ENCODE results near the gene CFTR. TPM values are rescaled to one million over a fixed set of nuclear protein-coding genes. Genes with fewer than 3 reads are reported as not detected.

CFTR gene
- polyA plus RNA-seq, 2 of the 4 experiments (the other 2 are of a cell fraction) = 0.13 to 0.31 TPM

GRCh38 chr7:117489911-117490310 lies 10.1 kb downstream of the CFTR start:
- Histone ChIP-seq H3K4me1 (peaks cover 22% of the 10 kb centered on the region; the same call in 2 of the 3 replicates), H3K27ac (no peak overlapping the region), H3K4me3 (no peak overlapping the region), H3K4me2 (peak overlapping the region; percentile 7; the same call in 2 of the 3 replicates), H3K9me3 (no peaks in the 10 kb centered on the region)
- ChIA-PET POLR2A (no interaction called here), CTCF (interaction anchor here (1.3 kb wide), 1 partner anchor 31 kb away, joined by 3 read pairs; no protein-coding TSS in a partner anchor)
- 6% methylated on average over 1 of the region's 1 CpG for WGBS (ENCODE audit: missing lambda C conversion rate)
- ATAC-seq (peak; percentile 43 to 63; a peak in 3 of 6 replicates), FAIRE-seq (no peak), DNase-seq (ENCODE audit: low read depth in 1 of 2, low spot score in 1 of 2) (peak in 1 of 2 experiments; percentile 48)
- TF ChIP-seq E2F6 (IDR thresholded peaks at IDR 0.05; ENCODE audit: borderline replicate concordance, low read depth) (no peak), HOXB13 (CRISPR knock-in tag; IDR thresholded peaks at IDR 0.05; ENCODE audit: low read depth) (no peak), CEBPB (IDR thresholded peaks at IDR 0.05) (peak; percentile 14 to 21; a peak in 1 of 4 replicates), MAX (IDR thresholded peaks at IDR 0.05) (no peak), MAZ (IDR thresholded peaks at IDR 0.05; ENCODE audit: borderline replicate concordance, low read depth, low read length) (no peak)

GRCh38 chr7:117492649-117493048 lies 12.8 kb downstream of the CFTR start:
- 74% methylated on average over 2 of the region's 2 CpGs for WGBS (ENCODE audit: missing lambda C conversion rate)
- no peak for ATAC-seq
- no peak overlapping the region for H3K4me2 ChIP-seq
- no peak overlapping the region for H3K27ac ChIP-seq
- no peak for TF ChIP-seq MYC (IDR thresholded peaks at IDR 0.05; ENCODE audit: borderline replicate concordance, low read length)
- TF ChIP-seq PHF8 (IDR thresholded peaks at IDR 0.05; ENCODE audit: borderline replicate concordance, low read depth) = no peak
- TF ChIP-seq CEBPB (IDR thresholded peaks at IDR 0.05) = no peak
- no peak for TF ChIP-seq MAZ (IDR thresholded peaks at IDR 0.05; ENCODE audit: borderline replicate concordance, low read depth, low read length)
- no peak for TF ChIP-seq MAFK (IDR thresholded peaks at IDR 0.05; ENCODE audit: partially characterized antibody)
- no peak for TF ChIP-seq GATA3 (IDR thresholded peaks at IDR 0.05; ENCODE audit: borderline replicate concordance)
- no peak for TF ChIP-seq RFX5 (IDR thresholded peaks at IDR 0.05)
- TF ChIP-seq CHD2 (IDR thresholded peaks at IDR 0.05; ENCODE audit: low read length, partially characterized antibody) = no peak
- TF ChIP-seq BHLHE40 (IDR thresholded peaks at IDR 0.05; ENCODE audit: low read depth, low read length) = no peak
- no peak for TF ChIP-seq KDM5A (IDR thresholded peaks at IDR 0.05)
- no peak for TF ChIP-seq RCOR1 (IDR thresholded peaks at IDR 0.05; ENCODE audit: low read depth, low read length)
- TF ChIP-seq RARB (CRISPR knock-in tag; IDR thresholded peaks at IDR 0.05) = no peak
- no peak for TF ChIP-seq HES2 (IDR thresholded peaks at IDR 0.05)
- no peak for TF ChIP-seq ATOH8 (CRISPR knock-in tag; IDR thresholded peaks at IDR 0.05; ENCODE audit: low read depth)
- no peak for TF ChIP-seq POLR2A (IDR thresholded peaks at IDR 0.05; ENCODE audit: low read length)
- CTCF ChIA-PET = no interaction called here
- no peak overlapping the region for H3K4me3 ChIP-seq
- peaks cover 25% of the 10 kb centered on the region; the same call in 2 of the 3 replicates for H3K4me1 ChIP-seq
- DNase-seq (ENCODE audit: low read depth in 1 of 2, low spot score in 1 of 2) = no peak
- FAIRE-seq = no peak
- POLR2A ChIA-PET = no interaction called here
- no peaks in the 10 kb centered on the region for H3K9me3 ChIP-seq

- FAIRE-seq (no peak), ATAC-seq (no peak)
- WGBS (ENCODE audit: missing lambda C conversion rate) = 79% methylated on average over 2 of the region's 2 CpGs
- TF ChIP-seq MAFK (IDR thresholded peaks at IDR 0.05; ENCODE audit: partially characterized antibody) (no peak), CHD4 (IDR thresholded peaks at IDR 0.05; ENCODE audit: borderline replicate concordance) (no peak), ATOH8 (CRISPR knock-in tag; IDR thresholded peaks at IDR 0.05; ENCODE audit: low read depth) (no peak), RFX5 (IDR thresholded peaks at IDR 0.05) (no peak), NR3C1 (IDR thresholded peaks at IDR 0.05) (no peak), MYC (IDR thresholded peaks at IDR 0.05; ENCODE audit: borderline replicate concordance, low read length) (no peak), CBX2 (IDR thresholded peaks at IDR 0.05; ENCODE audit: borderline replicate concordance, low read depth) (no peak), NFE2L2 (conservative IDR thresholded peaks at IDR 0.05; ENCODE audit: low read length) (no peak), RNF2 (IDR thresholded peaks at IDR 0.05; ENCODE audit: borderline replicate concordance, low read depth) (no peak), CTCF (IDR thresholded peaks at IDR 0.05) (no peak), HMGXB4 (CRISPR knock-in tag; IDR thresholded peaks at IDR 0.05; ENCODE audit: borderline replicate concordance) (no peak), USF2 (IDR thresholded peaks at IDR 0.05) (no peak), PHF8 (IDR thresholded peaks at IDR 0.05; ENCODE audit: borderline replicate concordance, low read depth) (no peak)
These were observed 13.6 kb downstream of the CFTR start for GRCh38 chr7:117493460-117493859.

More at GRCh38 chr7:117493460-117493859, 13.6 kb downstream of the CFTR start:
- no peak overlapping the region for H3K27ac ChIP-seq
- no peak for DNase-seq (ENCODE audit: low read depth in 1 of 2, low spot score in 1 of 2)
- H3K4me2 ChIP-seq = no peak overlapping the region
- ChIA-PET POLR2A (no interaction called here), CTCF (interaction anchor here (2.9 kb wide), 1 partner anchor 8 kb away, joined by 10 read pairs; no protein-coding TSS in a partner anchor)
- H3K4me3 ChIP-seq = no peak overlapping the region
- H3K9me3 ChIP-seq = no peaks in the 10 kb centered on the region
- H3K4me1 ChIP-seq = peaks cover 25% of the 10 kb centered on the region; the same call in 2 of the 3 replicates
